ENCODE results near the gene FAM81B.

- no peak for TF ChIP-seq CTCF (optimal IDR thresholded peaks at IDR 0.05 in 1 of 3, IDR thresholded peaks at IDR 0.05 in 1 of 3, conservative IDR thresholded peaks at IDR 0.05 in 1 of 3; ENCODE audit: extremely low read depth in 1 of 3, insufficient read depth in 2 of 3, low read length in 3 of 3)
- no peak for TF ChIP-seq EZH2 (IDR thresholded peaks at IDR 0.05; ENCODE audit: low read length)
Measured at GRCh38 chr5:95375591-95375990, 15.6 kb upstream of the FAM81B start.
